ENCODE measurements around the gene P4HA2. TPM values are rescaled to one million over a fixed set of nuclear protein-coding genes. Genes with fewer than 3 reads are reported as not detected.

The P4HA2 gene
- total and polyA plus RNA-seq, 9 of the 15 experiments (the other 6 are each of a cell fraction or from before 2014, with no cell fraction given) = 9.6 to 50.0 (median 12.7) TPM

DNA sequence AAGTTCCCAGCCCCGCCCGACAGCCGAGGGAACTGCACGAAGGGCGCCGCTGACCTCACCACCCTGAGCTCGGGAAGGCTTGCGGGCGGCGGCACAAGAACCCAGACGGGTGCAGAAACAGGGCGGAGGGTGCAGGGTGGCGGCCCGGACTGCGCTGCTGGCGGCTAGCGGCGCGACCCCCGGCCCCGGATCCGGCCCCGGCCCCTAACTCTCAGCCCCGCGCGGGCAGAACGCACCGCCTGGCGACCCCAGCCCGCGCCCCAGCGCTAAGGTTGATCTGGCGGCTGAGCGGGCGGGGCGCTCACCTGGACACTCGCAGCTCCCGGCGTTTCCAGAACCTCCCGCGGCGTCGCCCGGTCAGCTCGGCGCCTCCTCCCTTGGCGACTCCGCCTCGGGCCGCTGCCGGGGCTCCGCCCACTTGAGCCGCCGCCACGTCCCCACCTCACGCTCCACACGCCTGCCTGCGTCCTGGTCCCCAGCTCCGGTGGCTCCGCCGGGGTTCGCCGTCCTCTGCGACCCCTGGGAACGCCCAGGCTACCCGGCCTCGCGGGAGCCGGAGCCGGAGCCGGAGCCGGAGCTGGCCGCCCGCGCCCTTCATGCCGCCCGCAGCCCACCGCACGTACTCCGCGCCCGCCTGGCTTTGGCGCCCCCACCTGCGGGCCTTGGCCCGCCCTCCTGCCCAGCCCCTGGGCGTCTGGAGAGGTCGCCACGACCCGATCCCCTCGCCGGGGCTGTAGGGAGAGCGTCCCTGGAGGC is at the start of gene P4HA2 (continued):
- TF ChIP-seq, protein P1, sequence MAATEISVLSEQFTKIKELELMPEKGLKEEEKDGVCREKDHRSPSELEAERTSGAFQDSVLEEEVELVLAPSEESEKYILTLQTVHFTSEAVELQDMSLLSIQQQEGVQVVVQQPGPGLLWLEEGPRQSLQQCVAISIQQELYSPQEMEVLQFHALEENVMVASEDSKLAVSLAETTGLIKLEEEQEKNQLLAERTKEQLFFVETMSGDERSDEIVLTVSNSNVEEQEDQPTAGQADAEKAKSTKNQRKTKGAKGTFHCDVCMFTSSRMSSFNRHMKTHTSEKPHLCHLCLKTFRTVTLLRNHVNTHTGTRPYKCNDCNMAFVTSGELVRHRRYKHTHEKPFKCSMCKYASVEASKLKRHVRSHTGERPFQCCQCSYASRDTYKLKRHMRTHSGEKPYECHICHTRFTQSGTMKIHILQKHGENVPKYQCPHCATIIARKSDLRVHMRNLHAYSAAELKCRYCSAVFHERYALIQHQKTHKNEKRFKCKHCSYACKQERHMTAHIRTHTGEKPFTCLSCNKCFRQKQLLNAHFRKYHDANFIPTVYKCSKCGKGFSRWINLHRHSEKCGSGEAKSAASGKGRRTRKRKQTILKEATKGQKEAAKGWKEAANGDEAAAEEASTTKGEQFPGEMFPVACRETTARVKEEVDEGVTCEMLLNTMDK (IDR thresholded peaks at IDR 0.05; ENCODE audit: borderline replicate concordance, insufficient read depth, low read depth, low read length, poor library complexity, severe bottlenecking) = peak; percentile 5
- TF ChIP-seq ATF7 (IDR thresholded peaks at IDR 0.05) (peak; percentile 82), HMGN3 (IDR thresholded peaks at IDR 0.05; ENCODE audit: borderline replicate concordance, extremely low read depth, insufficient read length, low read depth, low read length) (peak; percentile 55), TAF9B (IDR thresholded peaks at IDR 0.05; ENCODE audit: partially characterized antibody) (no peak), ZBTB7A (IDR thresholded peaks at IDR 0.05; ENCODE audit: borderline replicate concordance, control insufficient read depth, low read depth, low read length) (peak; percentile 53; the same call in 1 of the 2 replicates), TCF7 (IDR thresholded peaks at IDR 0.05; ENCODE audit: borderline replicate concordance) (no peak), TAF1 (IDR thresholded peaks at IDR 0.05; ENCODE audit: control insufficient read depth, extremely low read depth, insufficient read depth, low read length, severe bottlenecking) (peak; percentile 68), ZEB2 (IDR thresholded peaks at IDR 0.05) (peak; percentile 76), GATAD2B (IDR thresholded peaks at IDR 0.05; ENCODE audit: borderline replicate concordance) (peak; percentile 76), MYC (IDR thresholded peaks at IDR 0.05; ENCODE audit: low read depth, low read length) (peak; percentile 72), MYC (CRISPR knock-in tag; IDR thresholded peaks at IDR 0.05; ENCODE audit: borderline replicate concordance, low read depth) (no peak), PHF8 (IDR thresholded peaks at IDR 0.05; ENCODE audit: borderline replicate concordance, low read length) (peak; percentile 71; the same call in 1 of the 2 replicates)
- TF ChIP-seq, protein P2, sequence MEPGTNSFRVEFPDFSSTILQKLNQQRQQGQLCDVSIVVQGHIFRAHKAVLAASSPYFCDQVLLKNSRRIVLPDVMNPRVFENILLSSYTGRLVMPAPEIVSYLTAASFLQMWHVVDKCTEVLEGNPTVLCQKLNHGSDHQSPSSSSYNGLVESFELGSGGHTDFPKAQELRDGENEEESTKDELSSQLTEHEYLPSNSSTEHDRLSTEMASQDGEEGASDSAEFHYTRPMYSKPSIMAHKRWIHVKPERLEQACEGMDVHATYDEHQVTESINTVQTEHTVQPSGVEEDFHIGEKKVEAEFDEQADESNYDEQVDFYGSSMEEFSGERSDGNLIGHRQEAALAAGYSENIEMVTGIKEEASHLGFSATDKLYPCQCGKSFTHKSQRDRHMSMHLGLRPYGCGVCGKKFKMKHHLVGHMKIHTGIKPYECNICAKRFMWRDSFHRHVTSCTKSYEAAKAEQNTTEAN (CRISPR knock-in tag; IDR thresholded peaks at IDR 0.05) = no peak
- TF ChIP-seq, protein P3, sequence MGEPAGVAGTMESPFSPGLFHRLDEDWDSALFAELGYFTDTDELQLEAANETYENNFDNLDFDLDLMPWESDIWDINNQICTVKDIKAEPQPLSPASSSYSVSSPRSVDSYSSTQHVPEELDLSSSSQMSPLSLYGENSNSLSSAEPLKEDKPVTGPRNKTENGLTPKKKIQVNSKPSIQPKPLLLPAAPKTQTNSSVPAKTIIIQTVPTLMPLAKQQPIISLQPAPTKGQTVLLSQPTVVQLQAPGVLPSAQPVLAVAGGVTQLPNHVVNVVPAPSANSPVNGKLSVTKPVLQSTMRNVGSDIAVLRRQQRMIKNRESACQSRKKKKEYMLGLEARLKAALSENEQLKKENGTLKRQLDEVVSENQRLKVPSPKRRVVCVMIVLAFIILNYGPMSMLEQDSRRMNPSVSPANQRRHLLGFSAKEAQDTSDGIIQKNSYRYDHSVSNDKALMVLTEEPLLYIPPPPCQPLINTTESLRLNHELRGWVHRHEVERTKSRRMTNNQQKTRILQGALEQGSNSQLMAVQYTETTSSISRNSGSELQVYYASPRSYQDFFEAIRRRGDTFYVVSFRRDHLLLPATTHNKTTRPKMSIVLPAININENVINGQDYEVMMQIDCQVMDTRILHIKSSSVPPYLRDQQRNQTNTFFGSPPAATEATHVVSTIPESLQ (CRISPR knock-in tag; IDR thresholded peaks at IDR 0.05) = peak; percentile 86
- TF ChIP-seq, protein P4, sequence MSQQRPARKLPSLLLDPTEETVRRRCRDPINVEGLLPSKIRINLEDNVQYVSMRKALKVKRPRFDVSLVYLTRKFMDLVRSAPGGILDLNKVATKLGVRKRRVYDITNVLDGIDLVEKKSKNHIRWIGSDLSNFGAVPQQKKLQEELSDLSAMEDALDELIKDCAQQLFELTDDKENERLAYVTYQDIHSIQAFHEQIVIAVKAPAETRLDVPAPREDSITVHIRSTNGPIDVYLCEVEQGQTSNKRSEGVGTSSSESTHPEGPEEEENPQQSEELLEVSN (IDR thresholded peaks at IDR 0.05; ENCODE audit: borderline replicate concordance in 1 of 2, extremely low read depth in 1 of 2, insufficient read depth in 1 of 2, insufficient read length in 1 of 2, low read depth in 1 of 2, low read length in 1 of 2, poor library complexity in 1 of 2, severe bottlenecking in 1 of 2) = peak; percentile 40 to 67
- TF ChIP-seq, protein P5, sequence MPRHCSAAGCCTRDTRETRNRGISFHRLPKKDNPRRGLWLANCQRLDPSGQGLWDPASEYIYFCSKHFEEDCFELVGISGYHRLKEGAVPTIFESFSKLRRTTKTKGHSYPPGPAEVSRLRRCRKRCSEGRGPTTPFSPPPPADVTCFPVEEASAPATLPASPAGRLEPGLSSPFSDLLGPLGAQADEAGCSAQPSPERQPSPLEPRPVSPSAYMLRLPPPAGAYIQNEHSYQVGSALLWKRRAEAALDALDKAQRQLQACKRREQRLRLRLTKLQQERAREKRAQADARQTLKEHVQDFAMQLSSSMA (CRISPR knock-in tag; IDR thresholded peaks at IDR 0.05) = peak; percentile 29; the same call in 1 of the 2 replicates

All from K562 (cell line).